B cell (primary cell): Measurements from ENCODE around the gene EPG5. TPM values are rescaled to one million over a fixed set of nuclear protein-coding genes. Genes with fewer than 3 reads are reported as not detected.

ENCODE experiments used
- ATAC-seq: fragments of 200-7000 bp; cut with Tn5 transposase; one replicate; pipeline ENCODE4 v1.10.0; 2021; ENCODE audit warnings: low read depth, mild to moderate bottlenecking, moderate number of reproducible peaks, moderate library complexity
- CTCF ChIA-PET: fragments of 350-600 bp; sonication (Branson Sonifier 250); formaldehyde crosslinking; loops from one replicate; lab custom pipeline; 2021; ENCODE audit warnings: antibody characterized with exemption, inconsistent platforms; lab: Charles Lee
- POLR2A ChIA-PET: fragments of 350-600 bp; sonication (Branson Sonifier 250); formaldehyde crosslinking; loops from one replicate; lab custom pipeline; 2021; ENCODE audit warnings: antibody characterized with exemption; lab: Charles Lee
- DNase-seq: peaks from one replicate; pipeline ENCODE4 v3.0.0; 2013
- H2AFZ ChIP-seq: 2 replicates; pipeline ENCODE4 v1.6.1; 2012; ENCODE audit warnings: mild to moderate bottlenecking, low read depth, low read length; ENCODE audit not compliant: insufficient read depth, poor library complexity, severe bottlenecking
- H3K27ac ChIP-seq, 2 donors: 1 replicate in 1 of 2; 2 replicates in 1 of 2; pipeline ENCODE4 v1.5.1; 2012 to 2013; ENCODE audit warnings: low read length in 2 of 2, mild to moderate bottlenecking in 2 of 2, moderate library complexity in 1 of 2
- H3K27me3 ChIP-seq, 4 experiments: fragments of 200-600 bp in 1 of 4; sonication (generic) in 1 of 4; replicated peaks in 1 of 4; 1 replicate in 2 of 4; 2 replicates in 2 of 4; pipeline versions ENCODE4 v1.6.1 to v1.7.0; 2013 to 2016; ENCODE audit warnings: low read length in 3 of 4, mild to moderate bottlenecking in 2 of 4, mixed read lengths in 1 of 4, moderate library complexity in 1 of 4; ENCODE audit not compliant: insufficient read depth in 4 of 4, control insufficient read depth in 3 of 4; ENCODE audit errors: control extremely low read depth in 1 of 4
- H3K36me3 ChIP-seq, 2 experiments: replicated peaks in 1 of 2; 1 replicate in 1 of 2; 2 replicates in 1 of 2; pipeline versions ENCODE4 v1.6.1 to v1.7.1; 2013; ENCODE audit warnings: low read length in 1 of 2; ENCODE audit not compliant: insufficient read depth in 2 of 2, control insufficient read depth in 1 of 2; ENCODE audit errors: control extremely low read depth in 1 of 2, extremely low read depth in 1 of 2
- H3K4me1 ChIP-seq, 2 donors: fragments of 200-600 bp in 1 of 2; sonication (generic) in 1 of 2; 1 replicate in 1 of 2; 2 replicates in 1 of 2; pipeline versions ENCODE4 v1.5.1 to v1.6.1; 2013 to 2017; ENCODE audit warnings: low read length in 2 of 2; ENCODE audit not compliant: control insufficient read depth in 2 of 2, insufficient read depth in 2 of 2
- H3K4me2 ChIP-seq: replicated peaks from 2 replicates; pipeline ENCODE3; 2012; ENCODE audit warnings: mild to moderate bottlenecking, low read depth, low read length; ENCODE audit not compliant: poor library complexity, severe bottlenecking
- H3K4me3 ChIP-seq, 5 experiments: fragments of 200-600 bp in 1 of 5; sonication (generic) in 1 of 5; 1 replicate in 3 of 5; 2 replicates in 2 of 5; pipeline versions ENCODE4 v1.5.1 to v1.7.0; 2011 to 2016; ENCODE audit warnings: low read length in 4 of 5, mild to moderate bottlenecking in 4 of 5, low read depth in 2 of 5, control low read depth in 1 of 5, moderate library complexity in 1 of 5; ENCODE audit not compliant: insufficient read depth in 1 of 5; ENCODE audit errors: control extremely low read depth in 1 of 5, extremely low read depth in 1 of 5
- H3K79me2 ChIP-seq: fragments of 200-600 bp; sonication (generic); one replicate; pipeline ENCODE4 v1.6.0; 2016; ENCODE audit warnings: low read length; ENCODE audit not compliant: control insufficient read depth, insufficient read depth
- H3K9ac ChIP-seq: fragments of 200-600 bp; sonication (generic); 2 replicates; pipeline ENCODE4 v1.6.1; 2017; ENCODE audit warnings: mild to moderate bottlenecking, low read length, moderate library complexity
- H3K9me3 ChIP-seq, 3 donors: one replicate each; pipeline versions ENCODE4 v1.6.1 to v1.7.1; 2013; ENCODE audit warnings: low read length in 2 of 3; ENCODE audit not compliant: control insufficient read depth in 2 of 3, insufficient read depth in 1 of 3; ENCODE audit errors: control extremely low read depth in 1 of 3
- H4K20me1 ChIP-seq: 2 replicates; pipeline ENCODE4 v1.6.0; 2012; ENCODE audit warnings: mild to moderate bottlenecking, low read length; ENCODE audit not compliant: insufficient read depth, control insufficient read depth, poor library complexity, severe bottlenecking
- H3K27ac Mint-ChIP-seq: one replicate; pipeline ENCODE4 v1.8.0; 2021; ENCODE audit warnings: mixed read lengths
- H3K27me3 Mint-ChIP-seq: one replicate; pipeline ENCODE4 v1.8.0; 2021; ENCODE audit warnings: mixed read lengths
- H3K4me1 Mint-ChIP-seq: one replicate; pipeline ENCODE4 v1.8.0; 2021; ENCODE audit warnings: mixed read lengths
- H3K4me3 Mint-ChIP-seq: one replicate; pipeline ENCODE4 v1.8.0; 2021; ENCODE audit warnings: mixed read lengths
- H3K9me3 Mint-ChIP-seq: one replicate; pipeline ENCODE4 v1.8.0; 2022; ENCODE audit warnings: mixed read lengths; ENCODE audit not compliant: insufficient read depth
- CTCF ChIP-seq: fragments of 200-600 bp; IDR thresholded peaks from one replicate; pipeline ENCODE4 v1.8.0; 2022; ENCODE audit warnings: antibody characterized with exemption, mild to moderate bottlenecking
- EZH2 ChIP-seq: IDR thresholded peaks from 2 replicates; pipeline ENCODE4 v1.6.1; 2012; ENCODE audit warnings: borderline replicate concordance, low read depth, mild to moderate bottlenecking, moderate library complexity, low read length; ENCODE audit not compliant: insufficient read depth, poor library complexity, severe bottlenecking
- WGBS: methylation state at CpG from one replicate; pipeline ENCODE4 v1.1.5; 2013; ENCODE audit warnings: missing lambda C conversion rate; ENCODE audit not compliant: insufficient coverage; 5-methylcytosine and 5-hydroxymethylcytosine counted together
- intact Hi-C: fragments of 100-400 bp; cut with micrococcal nuclease; formaldehyde crosslinking; loops from one replicate; pipeline ENCODE4 v1.10.0; 2022
- polyA plus RNA-seq: library from polyadenylated mRNA; depleted of rRNA; stranded (reverse); fragments of >200 nt; gene quantifications from 2 replicates; pipeline ENCODE4 v1.2.3, GENCODE V29; 2012
- total RNA-seq, 2 donors: library from RNA; stranded (reverse); fragments of 120-200 nt in 1 of 2; gene quantifications; 1 replicate in 1 of 2; 2 replicates in 1 of 2; pipeline versions ENCODE4 v1.2.3 to v1.2.4, GENCODE V29; 2013 to 2022

EPG5 gene
- total and polyA plus RNA-seq, 2 donors (not counting 1 experiment from before 2014, with no cell fraction given): 10.3 to 50.4 TPM

- Histone ChIP-seq H2AFZ (peak overlapping the region; percentile 29), H3K27ac (peak overlapping the region; percentile 63 to 71), H3K4me1 (peaks cover 9 to 14% of the 10 kb centered on the region in 2 donors), H4K20me1 (no peaks in the 10 kb centered on the region), H3K9ac (peak overlapping the region; percentile 38), H3K4me2 (peak overlapping the region; percentile 46), H3K9me3 (peaks cover 3 to 9% (median 5%) of the 10 kb centered on the region in 3 donors), H3K4me3 (peak overlapping the region in 1 of 5 experiments; percentile 25), H3K79me2 (no peaks in the 10 kb centered on the region), H3K36me3 (peaks cover 20 to 47% of the 10 kb centered on the region in 2 experiments), H3K27me3 (no peaks in the 10 kb centered on the region)
- H3K4me3 Mint-ChIP-seq: peak overlapping the region; percentile 27
- H3K27me3 Mint-ChIP-seq: no peaks in the 10 kb centered on the region
- ChIA-PET POLR2A (no interaction called here), CTCF (interaction anchor here (6.9 to 12.0 kb wide), 2 partner anchors 186 to 211 kb away, joined by 139 to 291 read pairs; no protein-coding TSS in a partner anchor)
- intact Hi-C loops: loop anchor here (1.0 kb wide), 2 partner anchors 93 to 187 kb away; partner anchors contain the start of gene EPG5
- ATAC-seq: peak; percentile 91
- peak; percentile 73 for DNase-seq
- no peak for TF ChIP-seq EZH2
- no peak for TF ChIP-seq CTCF
- peak overlapping the region; percentile 85 for H3K27ac Mint-ChIP-seq
- 0% methylated on average over 1 of the region's 5 CpGs for WGBS
- H3K9me3 Mint-ChIP-seq: no peaks in the 10 kb centered on the region
- H3K4me1 Mint-ChIP-seq: peaks cover 18% of the 10 kb centered on the region
Observed at GRCh38 chr18:45874491-45875184, 92.5 kb downstream of the EPG5 start.
